Measurements from ENCODE around the gene CD40.

The CD40 gene

GRCh38 chr20:46173652-46174468 is 55.7 kb downstream of the CD40 start:
- DNase-seq (ENCODE audit: low spot score), result no peak

- peak; percentile 92 for DNase-seq (ENCODE audit: low spot score)
Observed at GRCh38 chr20:46174469-46175126, 56.5 kb downstream of the CD40 start.

- no peak for DNase-seq (ENCODE audit: low spot score)
Observed at GRCh38 chr20:46175127-46175494, 57.0 kb downstream of the CD40 start.

GRCh38 chr20:46176739-46177378 is 58.7 kb downstream of the CD40 start:
- DNase-seq (ENCODE audit: low spot score), result no peak

GRCh38 chr20:46177768-46178167 is 59.7 kb downstream of the CD40 start:
- DNase-seq (ENCODE audit: low spot score), result no peak

GRCh38 chr20:46178891-46179290 is 60.8 kb downstream of the CD40 start:
- DNase-seq (ENCODE audit: low spot score), result no peak

Measured in HuH-7 (cell line).